Astrocyte (in vitro differentiated cells and primary cell): ENCODE measurements around the gene SRP72. TPM values are rescaled to one million over a fixed set of nuclear protein-coding genes. Genes with fewer than 3 reads are reported as not detected.

ENCODE experiments used
- DNase-seq: peaks from one replicate; pipeline ENCODE4 v3.0.0-alpha.2; 2010; ENCODE audit warnings: low read depth
- FAIRE-seq: peaks from 2 replicates; lab custom pipeline; 2011; peaks lifted over from hg19 to GRCh38; lab: Jason Lieb, UNC
- H2AFZ ChIP-seq: 2 replicates; pipeline ENCODE4 v1.6.0; 2012; ENCODE audit warnings: low read depth, low read length, inconsistent platforms
- H3K27ac ChIP-seq: 2 replicates; pipeline ENCODE4 v1.5.1; 2011; ENCODE audit warnings: low read depth, low read length, inconsistent platforms
- H3K27me3 ChIP-seq: 2 replicates; pipeline ENCODE4 v1.6.0; 2011; ENCODE audit warnings: low read length, inconsistent platforms; ENCODE audit not compliant: insufficient read depth
- H3K36me3 ChIP-seq: 2 replicates; pipeline ENCODE4 v1.5.1; 2011; ENCODE audit warnings: low read length, inconsistent platforms; ENCODE audit not compliant: insufficient read depth
- H3K4me1 ChIP-seq: 2 replicates; pipeline ENCODE4 v1.5.1; 2011; ENCODE audit warnings: low read length, inconsistent platforms; ENCODE audit not compliant: insufficient read depth
- H3K4me2 ChIP-seq: 2 replicates; pipeline ENCODE4 v1.6.0; 2012; ENCODE audit warnings: low read length, inconsistent platforms
- H3K4me3 ChIP-seq: 2 replicates; pipeline ENCODE4 v1.5.1; 2011; ENCODE audit warnings: low read depth, mild to moderate bottlenecking, low read length, inconsistent platforms; ENCODE audit not compliant: insufficient read depth
- H3K79me2 ChIP-seq: 2 replicates; pipeline ENCODE4 v1.6.0; 2012; ENCODE audit warnings: mild to moderate bottlenecking, low read length, inconsistent platforms; ENCODE audit not compliant: insufficient read depth
- H3K9ac ChIP-seq: 2 replicates; pipeline ENCODE4 v1.6.0; 2012; ENCODE audit warnings: mild to moderate bottlenecking, low read length, inconsistent platforms
- H3K9me3 ChIP-seq: 2 replicates; pipeline ENCODE4 v1.5.1; 2012; ENCODE audit warnings: low read depth, mild to moderate bottlenecking, low read length, inconsistent platforms; ENCODE audit not compliant: insufficient read depth
- H4K20me1 ChIP-seq: 2 replicates; pipeline ENCODE4 v1.6.0; 2012; ENCODE audit warnings: low read length, inconsistent platforms; ENCODE audit not compliant: insufficient read depth
- H3K27ac Mint-ChIP-seq: one replicate; pipeline ENCODE4 v1.8.0; 2021; ENCODE audit warnings: mild to moderate bottlenecking, mixed read lengths; ENCODE audit not compliant: unreplicated experiment
- H3K27me3 Mint-ChIP-seq: one replicate; pipeline ENCODE4 v1.8.0; 2021; ENCODE audit warnings: low read depth, mixed read lengths; ENCODE audit not compliant: unreplicated experiment
- H3K36me3 Mint-ChIP-seq: one replicate; pipeline ENCODE4 v1.8.0; 2021; ENCODE audit warnings: low read depth, mixed read lengths; ENCODE audit not compliant: unreplicated experiment
- H3K4me1 Mint-ChIP-seq: one replicate; pipeline ENCODE4 v1.8.0; 2021; ENCODE audit warnings: low read depth, mixed read lengths; ENCODE audit not compliant: unreplicated experiment
- H3K4me3 Mint-ChIP-seq: one replicate; pipeline ENCODE4 v1.8.0; 2021; ENCODE audit warnings: mild to moderate bottlenecking, moderate library complexity, mixed read lengths; ENCODE audit not compliant: unreplicated experiment
- H3K9me3 Mint-ChIP-seq: one replicate; pipeline ENCODE4 v1.8.0; 2021; ENCODE audit warnings: mild to moderate bottlenecking, mixed read lengths; ENCODE audit not compliant: unreplicated experiment
- CTCF ChIP-seq: IDR thresholded peaks from 2 replicates; pipeline ENCODE4 v1.5.1; 2011; ENCODE audit warnings: low read depth, mild to moderate bottlenecking, inconsistent platforms, low read length, moderate library complexity; ENCODE audit not compliant: insufficient read depth
- EZH2 ChIP-seq: IDR thresholded peaks from 2 replicates; pipeline ENCODE4 v1.6.1; 2012; ENCODE audit warnings: mild to moderate bottlenecking, low read length, inconsistent platforms; ENCODE audit not compliant: insufficient read depth
- total RNA-seq: library from RNA; stranded (reverse); gene quantifications from 2 replicates; pipeline ENCODE4 v1.2.1, GENCODE V29; 2021

SRP72 gene
- total RNA-seq, 1 donor from 2014 or later = 145 TPM

DNA sequence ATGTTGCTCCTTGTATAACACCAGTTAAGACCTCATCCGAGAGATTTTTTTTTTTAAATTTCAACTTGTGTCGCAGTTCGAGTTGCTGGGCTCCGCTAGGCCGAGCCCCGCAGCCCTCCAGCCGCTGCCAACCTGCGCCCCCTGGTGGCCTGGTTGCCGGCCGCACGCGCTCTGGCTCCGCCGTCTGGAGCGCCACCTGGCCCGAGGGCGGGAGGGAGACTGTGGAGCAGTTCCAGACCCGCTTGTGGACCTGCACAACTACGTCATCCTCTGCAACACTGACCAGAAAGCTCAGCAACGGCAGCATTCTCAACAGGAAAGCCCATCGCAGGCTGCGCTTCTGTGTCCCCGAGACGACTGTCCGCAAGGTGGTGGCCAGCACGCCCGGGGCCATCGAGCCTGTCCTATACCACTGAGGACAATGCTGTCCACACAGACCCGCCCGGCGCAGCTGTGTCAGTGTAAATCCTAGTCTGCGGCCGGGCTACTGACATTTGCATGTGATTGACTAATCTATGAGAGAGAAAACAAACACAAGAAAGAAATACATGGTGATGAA lies 77.2 kb downstream of the SRP72 start:
- Histone ChIP-seq H3K4me2 (peak overlapping the region; percentile 86), H3K9me3 (no peaks in the 10 kb centered on the region), H3K9ac (peak overlapping the region; percentile 51), H3K4me3 (peak overlapping the region; percentile 58), H2AFZ (peak overlapping the region; percentile 87), H3K4me1 (no peaks in the 10 kb centered on the region), H3K27ac (no peak overlapping the region), H3K36me3 (no peaks in the 10 kb centered on the region), H3K79me2 (no peaks in the 10 kb centered on the region), H4K20me1 (no peaks in the 10 kb centered on the region), H3K27me3 (no peaks in the 10 kb centered on the region)
- peak; percentile 69 for DNase-seq
- Mint-ChIP-seq H3K4me1 (no peaks in the 10 kb centered on the region), H3K27ac (no peak overlapping the region), H3K9me3 (no peaks in the 10 kb centered on the region), H3K4me3 (no peak overlapping the region), H3K27me3 (peaks cover 5% of the 10 kb centered on the region), H3K36me3 (no peaks in the 10 kb centered on the region)
- TF ChIP-seq EZH2 = no peak
- TF ChIP-seq CTCF = peak; percentile 91
- FAIRE-seq = no peak

GRCh38 chr4:56550642-56551041 lies 83.2 kb downstream of the SRP72 start:
- FAIRE-seq (no peak), DNase-seq (no peak)
- H3K9me3 Mint-ChIP-seq = no peaks in the 10 kb centered on the region
- no peak for TF ChIP-seq EZH2
- TF ChIP-seq CTCF = no peak
- Histone ChIP-seq H4K20me1 (no peaks in the 10 kb centered on the region), H3K36me3 (no peaks in the 10 kb centered on the region), H3K9me3 (no peaks in the 10 kb centered on the region), H3K4me2 (no peak overlapping the region), H3K27ac (no peak overlapping the region), H3K9ac (no peak overlapping the region), H3K27me3 (no peaks in the 10 kb centered on the region), H3K4me3 (no peak overlapping the region), H3K79me2 (no peaks in the 10 kb centered on the region), H2AFZ (no peak overlapping the region), H3K4me1 (no peaks in the 10 kb centered on the region)
- peaks cover 3% of the 10 kb centered on the region for H3K27me3 Mint-ChIP-seq
- H3K4me3 Mint-ChIP-seq = no peak overlapping the region
- H3K36me3 Mint-ChIP-seq = no peaks in the 10 kb centered on the region
- H3K27ac Mint-ChIP-seq = no peak overlapping the region
- no peaks in the 10 kb centered on the region for H3K4me1 Mint-ChIP-seq

- FAIRE-seq (no peak), DNase-seq (no peak)
- Histone ChIP-seq H3K4me2 (no peak overlapping the region), H3K4me3 (no peak overlapping the region), H3K9ac (no peak overlapping the region), H4K20me1 (no peaks in the 10 kb centered on the region), H3K27me3 (no peaks in the 10 kb centered on the region), H3K79me2 (no peaks in the 10 kb centered on the region), H3K36me3 (no peaks in the 10 kb centered on the region), H3K27ac (no peak overlapping the region), H3K4me1 (no peaks in the 10 kb centered on the region), H3K9me3 (no peaks in the 10 kb centered on the region), H2AFZ (no peak overlapping the region)
- Mint-ChIP-seq H3K4me3 (no peak overlapping the region), H3K4me1 (no peaks in the 10 kb centered on the region), H3K9me3 (no peaks in the 10 kb centered on the region), H3K27ac (no peak overlapping the region), H3K36me3 (no peaks in the 10 kb centered on the region), H3K27me3 (peaks cover 3% of the 10 kb centered on the region)
- TF ChIP-seq CTCF (no peak), EZH2 (no peak)
These were observed 84.1 kb downstream of the SRP72 start for GRCh38 chr4:56551516-56551915.
